Neural cell (in vitro differentiated cells): Measurements from ENCODE around the gene ATP13A3. TPM values are rescaled to one million over a fixed set of nuclear protein-coding genes. Genes with fewer than 3 reads are reported as not detected.

Source experiments
- H2AFZ ChIP-seq: fragments of 200-600, 300-800 bp; sonication (generic), shearing (Covaris generic); 2 replicates; pipeline ENCODE4 v1.6.0; 2014; ENCODE audit warnings: low read depth, mild to moderate bottlenecking, antibody characterized with exemption, low read length, moderate library complexity
- H3F3A ChIP-seq: fragments of 200-600 bp; shearing (Covaris generic); 2 replicates; pipeline ENCODE4 v1.6.1; 2016; ENCODE audit warnings: mild to moderate bottlenecking, moderate library complexity, mixed read lengths, antibody characterized with exemption, low read length; ENCODE audit not compliant: insufficient read depth, poor library complexity, severe bottlenecking
- H3K27ac ChIP-seq: fragments of 200-600, 300-800 bp; sonication (generic), shearing (Covaris generic); 2 replicates; pipeline ENCODE4 v1.5.1; 2014; ENCODE audit warnings: mild to moderate bottlenecking, low read length, moderate library complexity
- H3K27me3 ChIP-seq: fragments of 300-800, 200-600 bp; sonication (generic), shearing (Covaris generic); 2 replicates; pipeline ENCODE4 v1.6.0; 2014; ENCODE audit warnings: mild to moderate bottlenecking, low read depth, low read length, moderate library complexity; ENCODE audit not compliant: insufficient read depth
- H3K36me3 ChIP-seq: fragments of 300-800, 200-600 bp; sonication (generic), shearing (Covaris generic); 2 replicates; pipeline ENCODE4 v1.5.1; 2014; ENCODE audit warnings: mild to moderate bottlenecking, antibody characterized with exemption, low read length, moderate library complexity; ENCODE audit not compliant: insufficient read depth
- H3K4me2 ChIP-seq: fragments of 300-800, 200-600 bp; sonication (generic), shearing (Covaris generic); 2 replicates; pipeline ENCODE4 v1.6.0; 2014; ENCODE audit warnings: mild to moderate bottlenecking, low read length
- H3K4me3 ChIP-seq: fragments of 300-800, 200-600 bp; sonication (generic), shearing (Covaris generic); 2 replicates; pipeline ENCODE4 v1.5.1; 2014; ENCODE audit warnings: mild to moderate bottlenecking, low read length, moderate library complexity
- H3K79me2 ChIP-seq: fragments of 200-600 bp; shearing (Covaris generic); replicated peaks from 2 replicates; pipeline ENCODE4 v1.6.0; 2014; ENCODE audit warnings: mild to moderate bottlenecking, low read length, moderate library complexity; ENCODE audit not compliant: insufficient read depth
- H3K9ac ChIP-seq: fragments of 300-800, 200-600 bp; sonication (generic), shearing (Covaris generic); 2 replicates; pipeline ENCODE4 v1.6.1; 2016; ENCODE audit warnings: mild to moderate bottlenecking, low read length, mixed read lengths
- H3K9me2 ChIP-seq: fragments of 200-600 bp; shearing (Covaris generic); 2 replicates; pipeline ENCODE4 v1.6.1; 2016; ENCODE audit warnings: mild to moderate bottlenecking, low read length, mixed read lengths; ENCODE audit not compliant: insufficient read depth
- H3K9me3 ChIP-seq: fragments of 200-600, 300-800 bp; sonication (generic), shearing (Covaris generic); 2 replicates; pipeline ENCODE4 v1.6.1; 2016; ENCODE audit warnings: mild to moderate bottlenecking, mixed run types, low read length, moderate library complexity, mixed read lengths
- H4K20me1 ChIP-seq: fragments of 200-600 bp; shearing (Covaris generic); 2 replicates; pipeline ENCODE4 v1.6.1; 2016; ENCODE audit warnings: mild to moderate bottlenecking, mixed run types; ENCODE audit not compliant: insufficient read depth
- EP300 ChIP-seq: fragments of 450-650 bp; conservative IDR thresholded peaks from 2 replicates; pipeline ENCODE4 v1.6.1; 2014; ENCODE audit warnings: antibody characterized with exemption, mild to moderate bottlenecking, moderate library complexity; ENCODE audit not compliant: poor library complexity, severe bottlenecking
- EZH2 ChIP-seq: fragments of 200-600, 300-800 bp; shearing (Covaris generic), sonication (generic); IDR thresholded peaks from 2 replicates; pipeline ENCODE4 v1.6.1; 2014; ENCODE audit warnings: antibody characterized with exemption, low read length, borderline replicate concordance, mild to moderate bottlenecking; ENCODE audit not compliant: insufficient read depth, poor library complexity, severe bottlenecking
- MXI1 ChIP-seq: fragments of 450-650 bp; conservative IDR thresholded peaks from 2 replicates; pipeline ENCODE4 v1.6.1; 2014; ENCODE audit warnings: antibody characterized with exemption, mild to moderate bottlenecking; ENCODE audit not compliant: poor library complexity, severe bottlenecking
- POLR2AphosphoS5 ChIP-seq: IDR thresholded peaks from 2 replicates; pipeline ENCODE4 v1.6.1; 2012
- RAD21 ChIP-seq: fragments of 450-650 bp; conservative IDR thresholded peaks from 2 replicates; pipeline ENCODE4 v1.6.1; 2014; ENCODE audit warnings: antibody characterized with exemption, mild to moderate bottlenecking, moderate library complexity
- SMC3 ChIP-seq: fragments of 450-650 bp; conservative IDR thresholded peaks from 2 replicates; pipeline ENCODE4 v1.6.1; 2014; ENCODE audit warnings: antibody characterized with exemption, mild to moderate bottlenecking, moderate library complexity; ENCODE audit not compliant: poor library complexity
- TAF1 ChIP-seq: IDR thresholded peaks from 2 replicates; pipeline ENCODE4 v1.6.1; 2012; ENCODE audit warnings: low read depth
- polyA plus RNA-seq: library from polyadenylated mRNA; depleted of rRNA; stranded (reverse); fragments of >200 nt; gene quantifications from 2 replicates; pipeline ENCODE4 v1.2.3, GENCODE V29; 2014
- TF ChIP-seq, protein P1 (sequence below): IDR thresholded peaks from 2 replicates; pipeline ENCODE4 v1.6.1; 2012; ENCODE audit warnings: borderline replicate concordance
- TF ChIP-seq, protein P2 (sequence below): fragments of 450-650 bp; IDR thresholded peaks from 2 replicates; pipeline ENCODE4 v1.5.1; 2014; ENCODE audit warnings: antibody characterized with exemption, mild to moderate bottlenecking, moderate library complexity; ENCODE audit not compliant: poor library complexity, severe bottlenecking

The ATP13A3 gene
- polyA plus RNA-seq, 1 donor from 2014 or later, result 64.7 TPM

DNA sequence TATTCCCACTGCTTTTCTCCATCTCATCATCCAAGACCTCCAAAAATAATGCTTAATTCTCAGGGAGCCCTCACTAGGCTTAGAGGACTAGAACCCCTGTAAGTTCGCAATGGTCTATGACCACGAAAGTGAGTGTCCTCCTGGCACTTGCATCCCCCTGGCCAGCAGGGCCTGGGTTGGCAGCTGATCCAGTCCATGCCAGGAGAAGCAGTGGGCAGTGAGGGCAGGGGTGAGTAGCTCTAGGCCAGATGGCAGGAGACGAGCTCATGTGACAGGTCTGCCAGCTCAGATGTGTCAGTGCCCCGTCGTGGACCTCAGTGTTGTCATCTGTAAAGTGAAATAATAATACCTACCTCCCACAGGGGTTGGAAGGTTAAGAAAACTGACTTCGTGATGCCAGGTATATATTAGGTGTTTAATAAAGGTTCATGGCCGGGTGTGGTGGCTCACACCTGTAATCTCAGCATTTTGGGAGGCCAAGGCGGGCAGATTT is 98.8 kb downstream of the ATP13A3 start:
- no peaks in the 10 kb centered on the region for H3K27me3 ChIP-seq
- no peaks in the 10 kb centered on the region for H3K79me2 ChIP-seq
- H3K4me3 ChIP-seq, result no peak overlapping the region
- peaks cover 13% of the 10 kb centered on the region for H3K9me3 ChIP-seq
- H3K27ac ChIP-seq, result no peak overlapping the region
- H3K4me2 ChIP-seq, result no peak overlapping the region
- no peaks in the 10 kb centered on the region for H3K9me2 ChIP-seq
- no peak overlapping the region for H2AFZ ChIP-seq
- H3F3A ChIP-seq, result no peaks in the 10 kb centered on the region
- no peaks in the 10 kb centered on the region for H3K36me3 ChIP-seq
- TF ChIP-seq MXI1 (no peak), SMC3 (no peak), EP300 (no peak), EZH2 (no peak), RAD21 (no peak), POLR2AphosphoS5 (no peak)
- TF ChIP-seq, protein P1, sequence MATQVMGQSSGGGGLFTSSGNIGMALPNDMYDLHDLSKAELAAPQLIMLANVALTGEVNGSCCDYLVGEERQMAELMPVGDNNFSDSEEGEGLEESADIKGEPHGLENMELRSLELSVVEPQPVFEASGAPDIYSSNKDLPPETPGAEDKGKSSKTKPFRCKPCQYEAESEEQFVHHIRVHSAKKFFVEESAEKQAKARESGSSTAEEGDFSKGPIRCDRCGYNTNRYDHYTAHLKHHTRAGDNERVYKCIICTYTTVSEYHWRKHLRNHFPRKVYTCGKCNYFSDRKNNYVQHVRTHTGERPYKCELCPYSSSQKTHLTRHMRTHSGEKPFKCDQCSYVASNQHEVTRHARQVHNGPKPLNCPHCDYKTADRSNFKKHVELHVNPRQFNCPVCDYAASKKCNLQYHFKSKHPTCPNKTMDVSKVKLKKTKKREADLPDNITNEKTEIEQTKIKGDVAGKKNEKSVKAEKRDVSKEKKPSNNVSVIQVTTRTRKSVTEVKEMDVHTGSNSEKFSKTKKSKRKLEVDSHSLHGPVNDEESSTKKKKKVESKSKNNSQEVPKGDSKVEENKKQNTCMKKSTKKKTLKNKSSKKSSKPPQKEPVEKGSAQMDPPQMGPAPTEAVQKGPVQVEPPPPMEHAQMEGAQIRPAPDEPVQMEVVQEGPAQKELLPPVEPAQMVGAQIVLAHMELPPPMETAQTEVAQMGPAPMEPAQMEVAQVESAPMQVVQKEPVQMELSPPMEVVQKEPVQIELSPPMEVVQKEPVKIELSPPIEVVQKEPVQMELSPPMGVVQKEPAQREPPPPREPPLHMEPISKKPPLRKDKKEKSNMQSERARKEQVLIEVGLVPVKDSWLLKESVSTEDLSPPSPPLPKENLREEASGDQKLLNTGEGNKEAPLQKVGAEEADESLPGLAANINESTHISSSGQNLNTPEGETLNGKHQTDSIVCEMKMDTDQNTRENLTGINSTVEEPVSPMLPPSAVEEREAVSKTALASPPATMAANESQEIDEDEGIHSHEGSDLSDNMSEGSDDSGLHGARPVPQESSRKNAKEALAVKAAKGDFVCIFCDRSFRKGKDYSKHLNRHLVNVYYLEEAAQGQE, result no peak
- TF ChIP-seq, protein P2, sequence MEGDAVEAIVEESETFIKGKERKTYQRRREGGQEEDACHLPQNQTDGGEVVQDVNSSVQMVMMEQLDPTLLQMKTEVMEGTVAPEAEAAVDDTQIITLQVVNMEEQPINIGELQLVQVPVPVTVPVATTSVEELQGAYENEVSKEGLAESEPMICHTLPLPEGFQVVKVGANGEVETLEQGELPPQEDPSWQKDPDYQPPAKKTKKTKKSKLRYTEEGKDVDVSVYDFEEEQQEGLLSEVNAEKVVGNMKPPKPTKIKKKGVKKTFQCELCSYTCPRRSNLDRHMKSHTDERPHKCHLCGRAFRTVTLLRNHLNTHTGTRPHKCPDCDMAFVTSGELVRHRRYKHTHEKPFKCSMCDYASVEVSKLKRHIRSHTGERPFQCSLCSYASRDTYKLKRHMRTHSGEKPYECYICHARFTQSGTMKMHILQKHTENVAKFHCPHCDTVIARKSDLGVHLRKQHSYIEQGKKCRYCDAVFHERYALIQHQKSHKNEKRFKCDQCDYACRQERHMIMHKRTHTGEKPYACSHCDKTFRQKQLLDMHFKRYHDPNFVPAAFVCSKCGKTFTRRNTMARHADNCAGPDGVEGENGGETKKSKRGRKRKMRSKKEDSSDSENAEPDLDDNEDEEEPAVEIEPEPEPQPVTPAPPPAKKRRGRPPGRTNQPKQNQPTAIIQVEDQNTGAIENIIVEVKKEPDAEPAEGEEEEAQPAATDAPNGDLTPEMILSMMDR, result no peak
- no peaks in the 10 kb centered on the region for H4K20me1 ChIP-seq
- H3K9ac ChIP-seq, result no peak overlapping the region

DNA sequence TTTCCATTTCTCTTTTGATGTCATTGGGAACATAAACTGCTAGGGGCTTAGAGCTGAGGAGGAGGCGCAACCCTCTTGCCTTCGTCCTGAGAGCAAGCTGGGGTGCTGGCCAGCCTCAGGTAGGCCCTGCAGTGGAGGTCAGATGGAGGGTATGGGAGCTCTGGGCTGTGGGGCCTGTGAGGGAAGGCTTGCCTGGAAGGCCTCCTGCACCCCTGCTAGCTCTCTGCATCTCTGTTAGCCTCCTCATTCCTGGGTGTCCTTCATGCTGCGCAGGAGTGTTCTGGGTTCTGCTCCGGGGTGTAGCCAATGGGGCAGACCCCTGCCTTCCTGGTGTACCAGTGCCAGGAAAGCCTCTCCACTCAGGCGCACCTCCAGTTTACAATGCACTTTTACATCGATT is 99.5 kb downstream of the ATP13A3 start:
- Histone ChIP-seq H2AFZ (no peak overlapping the region), H3K36me3 (no peaks in the 10 kb centered on the region), H3F3A (no peaks in the 10 kb centered on the region), H3K79me2 (no peaks in the 10 kb centered on the region), H3K4me3 (no peak overlapping the region), H3K9me3 (peaks cover 13% of the 10 kb centered on the region), H3K9ac (no peak overlapping the region), H3K9me2 (no peaks in the 10 kb centered on the region), H3K27ac (no peak overlapping the region), H4K20me1 (no peaks in the 10 kb centered on the region), H3K27me3 (no peaks in the 10 kb centered on the region), H3K4me2 (no peak overlapping the region)
- TF ChIP-seq, protein P2, result no peak
- TF ChIP-seq RAD21, result no peak
- TF ChIP-seq, protein P1, result no peak
- TF ChIP-seq EP300, result no peak
- no peak for TF ChIP-seq TAF1
